H9 (cell line): ENCODE data around the gene CREB1. TPM values are rescaled to one million over a fixed set of nuclear protein-coding genes. Genes with fewer than 3 reads are reported as not detected.
A peak's percentile ranks its signal among the peaks of the same experiment; 100 is the strongest.

ENCODE experiments used
- DNase-seq: peaks from one replicate; pipeline ENCODE4 v3.0.0-alpha.2; 2017
- H2AFZ ChIP-seq: one replicate; pipeline ENCODE4 v1.6.1; 2013; ENCODE audit warnings: mild to moderate bottlenecking, low read length, control low read depth, moderate library complexity
- H2AK5ac ChIP-seq: 2 replicates; pipeline ENCODE4 v1.6.1; 2013; ENCODE audit warnings: low read length, control low read depth, mixed read lengths; ENCODE audit not compliant: insufficient read length
- H2BK120ac ChIP-seq: one replicate; pipeline ENCODE4 v1.6.1; 2013; ENCODE audit warnings: low read depth, mild to moderate bottlenecking, low read length, control low read depth, inconsistent platforms; ENCODE audit not compliant: poor library complexity, severe bottlenecking
- H2BK12ac ChIP-seq: 2 replicates; pipeline ENCODE4 v1.6.1; 2013; ENCODE audit warnings: low read length, control low read depth, mixed read lengths, low read depth; ENCODE audit not compliant: insufficient read length
- H2BK15ac ChIP-seq: 2 replicates; pipeline ENCODE4 v1.6.1; 2013; ENCODE audit warnings: low read depth, low read length, control low read depth
- H2BK20ac ChIP-seq: one replicate; pipeline ENCODE4 v1.6.1; 2013; ENCODE audit warnings: low read depth, mild to moderate bottlenecking, low read length, control low read depth, inconsistent platforms; ENCODE audit not compliant: poor library complexity, severe bottlenecking
- H2BK5ac ChIP-seq: 2 replicates; pipeline ENCODE4 v1.6.1; 2013; ENCODE audit warnings: low read length, control low read depth, mixed read lengths; ENCODE audit not compliant: insufficient read length
- H3K14ac ChIP-seq: 2 replicates; pipeline ENCODE4 v1.6.1; 2013; ENCODE audit warnings: low read length, control low read depth; ENCODE audit not compliant: insufficient read depth
- H3K18ac ChIP-seq: 2 replicates; pipeline ENCODE4 v1.6.1; 2013; ENCODE audit warnings: low read depth, mild to moderate bottlenecking, mixed read lengths, low read length, control low read depth; ENCODE audit not compliant: insufficient read length
- H3K23ac ChIP-seq: 2 replicates; pipeline ENCODE4 v1.6.1; 2013; ENCODE audit warnings: low read length, control low read depth, mixed read lengths, low read depth; ENCODE audit not compliant: insufficient read length
- H3K23me2 ChIP-seq: 2 replicates; pipeline ENCODE4 v1.6.1; 2013; ENCODE audit warnings: low read depth, mild to moderate bottlenecking, mixed read lengths, low read length, control low read depth; ENCODE audit not compliant: insufficient read length, poor library complexity, severe bottlenecking
- H3K27ac ChIP-seq: 2 replicates; pipeline ENCODE4 v1.5.1; 2013; ENCODE audit warnings: low read length, control low read depth, mixed read lengths, low read depth; ENCODE audit not compliant: insufficient read length
- H3K27me3 ChIP-seq: 2 replicates; pipeline ENCODE4 v1.6.1; 2013; ENCODE audit warnings: low read length, control low read depth, inconsistent platforms; ENCODE audit not compliant: insufficient read depth
- H3K4ac ChIP-seq: 2 replicates; pipeline ENCODE4 v1.6.1; 2013; ENCODE audit warnings: low read depth, mild to moderate bottlenecking, control low read depth, inconsistent platforms, low read length, moderate library complexity
- H3K4me1 ChIP-seq: 2 replicates; pipeline ENCODE4 v1.6.1; 2013; ENCODE audit warnings: low read length, control low read depth, inconsistent platforms; ENCODE audit not compliant: insufficient read depth
- H3K4me2 ChIP-seq: 2 replicates; pipeline ENCODE4 v1.6.1; 2013; ENCODE audit warnings: low read length, control low read depth, mixed read lengths; ENCODE audit not compliant: insufficient read length, insufficient read depth
- H3K56ac ChIP-seq: 2 replicates; pipeline ENCODE4 v1.6.1; 2013; ENCODE audit warnings: low read depth, mild to moderate bottlenecking, mixed read lengths, low read length, control low read depth; ENCODE audit not compliant: insufficient read length
- H3K79me1 ChIP-seq: 2 replicates; pipeline ENCODE4 v1.6.1; 2013; ENCODE audit warnings: low read depth, mild to moderate bottlenecking, moderate library complexity, low read length, control low read depth, inconsistent platforms; ENCODE audit not compliant: insufficient read depth, poor library complexity, severe bottlenecking
- H3K79me2 ChIP-seq: 2 replicates; pipeline ENCODE4 v1.6.1; 2013; ENCODE audit warnings: low read length, control low read depth, inconsistent platforms; ENCODE audit not compliant: insufficient read depth
- H3K9ac ChIP-seq: 2 replicates; pipeline ENCODE4 v1.6.1; 2013; ENCODE audit warnings: low read length, control low read depth, mixed read lengths; ENCODE audit not compliant: insufficient read length; ENCODE audit errors: extremely low read depth
- H3K9me3 ChIP-seq: one replicate; pipeline ENCODE4 v1.6.1; 2013; ENCODE audit warnings: low read depth, low read length, inconsistent platforms; ENCODE audit not compliant: control insufficient read depth
- H3T11ph ChIP-seq: one replicate; pipeline ENCODE4 v1.6.1; 2013; ENCODE audit warnings: mild to moderate bottlenecking, low read length, control low read depth, inconsistent platforms
- H4K20me1 ChIP-seq: one replicate; pipeline ENCODE4 v1.6.1; 2013; ENCODE audit not compliant: control insufficient read depth, insufficient read length, insufficient read depth
- H4K5ac ChIP-seq: 2 replicates; pipeline ENCODE4 v1.6.1; 2013; ENCODE audit warnings: low read depth, mild to moderate bottlenecking, mixed read lengths, low read length, control low read depth; ENCODE audit not compliant: insufficient read length
- H4K8ac ChIP-seq: replicated peaks from 2 replicates; pipeline ENCODE4 v1.6.1; 2013; ENCODE audit warnings: low read length, control low read depth, mixed read lengths, low read depth; ENCODE audit not compliant: insufficient read length
- H4K91ac ChIP-seq: 2 replicates; pipeline ENCODE4 v1.6.1; 2013; ENCODE audit warnings: low read depth, mild to moderate bottlenecking, moderate library complexity, mixed read lengths, low read length, control low read depth; ENCODE audit not compliant: insufficient read length
- H3K27ac Mint-ChIP-seq, 3 experiments: 2 replicates in 2 of 3; 3 replicates in 1 of 3; pipeline ENCODE4 v1.8.0; 2020 to 2021; ENCODE audit warnings: mixed read lengths in 3 of 3, mild to moderate bottlenecking in 1 of 3, moderate library complexity in 1 of 3
- H3K27me3 Mint-ChIP-seq: 2 replicates; pipeline ENCODE4 v1.8.0; 2021; ENCODE audit warnings: low read depth, mild to moderate bottlenecking, moderate library complexity, mixed read lengths
- H3K36me3 Mint-ChIP-seq, 3 experiments: 2 replicates in 2 of 3; 3 replicates in 1 of 3; pipeline ENCODE4 v1.8.0; 2020 to 2021; ENCODE audit warnings: low read depth in 3 of 3, mixed read lengths in 3 of 3; ENCODE audit not compliant: insufficient read depth in 1 of 3
- H3K4me1 Mint-ChIP-seq, 2 experiments: 2 replicates each; pipeline ENCODE4 v1.8.0; 2020; ENCODE audit warnings: mixed read lengths in 2 of 2
- H3K4me3 Mint-ChIP-seq, 2 experiments: 2 replicates in 1 of 2; 3 replicates in 1 of 2; pipeline ENCODE4 v1.8.0; 2020 to 2021; ENCODE audit warnings: mild to moderate bottlenecking in 2 of 2, mixed read lengths in 2 of 2, moderate library complexity in 1 of 2
- H3K9me3 Mint-ChIP-seq, 2 experiments: 2 replicates in 1 of 2; 3 replicates in 1 of 2; pipeline ENCODE4 v1.8.0; 2020; ENCODE audit warnings: mild to moderate bottlenecking in 2 of 2, mixed read lengths in 2 of 2, moderate library complexity in 1 of 2
- CTCF ChIP-seq: fragments of 200-600 bp; sonication (generic); conservative IDR thresholded peaks from 3 replicates; pipeline ENCODE4 v1.8.0; 2021; ENCODE audit warnings: antibody characterized with exemption, mild to moderate bottlenecking
- WGBS: extraction: QIAGEN DNeasy Blood & Tissue Kit; methylation state at CpG from one replicate; pipeline ENCODE4 v1.1.7; 2013; ENCODE audit warnings: missing lambda C conversion rate, low lambda C conversion rate, mixed read lengths; ENCODE audit not compliant: insufficient read length; ENCODE audit errors: extremely low coverage; 5-methylcytosine and 5-hydroxymethylcytosine counted together
- total RNA-seq: library from RNA; stranded (reverse); gene quantifications from 2 replicates; pipeline ENCODE4 v1.2.1, GENCODE V29; 2021

Gene CREB1
- total RNA-seq, 1 experiment from 2014 or later = 103 TPM

GRCh38 chr2:207532676-207533075 is 2.9 kb downstream of the CREB1 start:
- Histone ChIP-seq H2AK5ac (no peak overlapping the region), H4K20me1 (no peaks in the 10 kb centered on the region), H4K5ac (no peak overlapping the region), H3K27me3 (peaks cover 4% of the 10 kb centered on the region; the same call in 1 of the 2 replicates), H3T11ph (no peak overlapping the region), H3K79me2 (peaks cover 30% of the 10 kb centered on the region; the same call in 1 of the 2 replicates), H3K27ac (no peak overlapping the region), H2BK120ac (no peak overlapping the region), H3K79me1 (peaks cover 2% of the 10 kb centered on the region), H3K4ac (no peak overlapping the region), H4K91ac (no peak overlapping the region), H3K9ac (no peak overlapping the region), H3K4me2 (no peak overlapping the region), H3K56ac (no peak overlapping the region), H3K4me1 (no peaks in the 10 kb centered on the region; the same call in 1 of the 2 replicates), H3K23ac (no peak overlapping the region), H2BK15ac (no peak overlapping the region), H3K23me2 (peaks cover 9% of the 10 kb centered on the region), H3K18ac (no peak overlapping the region), H2BK5ac (no peak overlapping the region), H2BK12ac (no peak overlapping the region), H2AFZ (no peak overlapping the region), H3K9me3 (no peaks in the 10 kb centered on the region), H4K8ac (no peak overlapping the region), H3K14ac (no peak overlapping the region), H2BK20ac (no peak overlapping the region)
- Mint-ChIP-seq H3K27ac (no peak overlapping the region), H3K4me1 (peaks cover 33 to 46% of the 10 kb centered on the region in 2 experiments), H3K9me3 (no peaks in the 10 kb centered on the region; a peak in 2 of 5 replicates), H3K36me3 (peaks cover 5 to 9% (median 9%) of the 10 kb centered on the region in 3 experiments; a peak in 6 of 7 replicates), H3K4me3 (peak overlapping the region in 1 of 2 experiments; percentile 68; a peak in 3 of 5 replicates), H3K27me3 (peaks cover 13% of the 10 kb centered on the region)
- DNase-seq = no peak
- TF ChIP-seq CTCF = no peak
- no CpG with 5 or more reads among the region's 9 CpGs for WGBS
